Osteocyte (in vitro differentiated cells): ENCODE measurements around the gene RFWD3. TPM values are rescaled to one million over a fixed set of nuclear protein-coding genes. Genes with fewer than 3 reads are reported as not detected.

Experiments used
- DNase-seq: peaks from one replicate; pipeline ENCODE4 v3.0.0; 2021; ENCODE audit warnings: mixed read lengths; ENCODE audit not compliant: unreplicated experiment; ENCODE audit errors: extremely low spot score
- H3K27ac Mint-ChIP-seq: one replicate; pipeline ENCODE4 v1.8.0; 2021; ENCODE audit warnings: mild to moderate bottlenecking, mixed read lengths; ENCODE audit not compliant: unreplicated experiment
- H3K27me3 Mint-ChIP-seq: one replicate; pipeline ENCODE4 v1.8.0; 2021; ENCODE audit warnings: mixed read lengths; ENCODE audit not compliant: unreplicated experiment
- H3K36me3 Mint-ChIP-seq: one replicate; pipeline ENCODE4 v1.8.0; 2021; ENCODE audit warnings: mixed read lengths; ENCODE audit not compliant: unreplicated experiment
- H3K4me1 Mint-ChIP-seq: one replicate; pipeline ENCODE4 v1.8.0; 2021; ENCODE audit warnings: mixed read lengths; ENCODE audit not compliant: unreplicated experiment
- H3K4me3 Mint-ChIP-seq: one replicate; pipeline ENCODE4 v1.8.0; 2021; ENCODE audit warnings: mild to moderate bottlenecking, moderate library complexity, mixed read lengths; ENCODE audit not compliant: unreplicated experiment
- H3K9me3 Mint-ChIP-seq: one replicate; pipeline ENCODE4 v1.8.0; 2021; ENCODE audit warnings: mixed read lengths; ENCODE audit not compliant: unreplicated experiment
- total RNA-seq: library from RNA; stranded (reverse); gene quantifications from 2 replicates; pipeline ENCODE4 v1.2.1, GENCODE V29; 2021
- TF ChIP-seq, protein P1 (sequence below): fragments of 200-600 bp; sonication (generic); IDR thresholded peaks from 2 replicates; pipeline ENCODE4 v1.5.0; 2021; ENCODE audit warnings: antibody characterized with exemption, mild to moderate bottlenecking, moderate library complexity

The RFWD3 gene
- total RNA-seq, 1 donor from 2014 or later = 30.7 TPM

DNA sequence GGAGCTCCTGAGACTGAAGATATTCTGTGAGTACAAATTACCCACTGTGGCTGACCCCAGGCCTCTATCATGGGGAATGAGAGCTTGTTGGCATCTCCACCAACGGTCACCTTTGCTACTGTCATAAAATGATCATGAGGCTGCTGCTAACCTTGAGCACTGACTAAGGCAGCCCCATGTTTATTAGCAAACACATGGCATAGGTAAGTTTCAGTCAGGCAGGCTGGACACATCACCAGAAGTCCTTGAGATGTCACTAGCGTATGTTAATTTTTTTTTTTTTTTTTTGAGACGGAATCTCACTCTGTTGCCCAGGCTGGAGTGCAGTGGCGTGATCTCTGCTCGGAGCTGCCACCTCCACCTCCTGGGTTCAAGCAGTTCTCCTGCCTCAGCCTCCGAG lies 58.3 kb downstream of the RFWD3 start:
- H3K36me3 Mint-ChIP-seq = no peaks in the 10 kb centered on the region
- no peaks in the 10 kb centered on the region for H3K9me3 Mint-ChIP-seq
- no peak overlapping the region for H3K4me3 Mint-ChIP-seq
- TF ChIP-seq, protein P1, sequence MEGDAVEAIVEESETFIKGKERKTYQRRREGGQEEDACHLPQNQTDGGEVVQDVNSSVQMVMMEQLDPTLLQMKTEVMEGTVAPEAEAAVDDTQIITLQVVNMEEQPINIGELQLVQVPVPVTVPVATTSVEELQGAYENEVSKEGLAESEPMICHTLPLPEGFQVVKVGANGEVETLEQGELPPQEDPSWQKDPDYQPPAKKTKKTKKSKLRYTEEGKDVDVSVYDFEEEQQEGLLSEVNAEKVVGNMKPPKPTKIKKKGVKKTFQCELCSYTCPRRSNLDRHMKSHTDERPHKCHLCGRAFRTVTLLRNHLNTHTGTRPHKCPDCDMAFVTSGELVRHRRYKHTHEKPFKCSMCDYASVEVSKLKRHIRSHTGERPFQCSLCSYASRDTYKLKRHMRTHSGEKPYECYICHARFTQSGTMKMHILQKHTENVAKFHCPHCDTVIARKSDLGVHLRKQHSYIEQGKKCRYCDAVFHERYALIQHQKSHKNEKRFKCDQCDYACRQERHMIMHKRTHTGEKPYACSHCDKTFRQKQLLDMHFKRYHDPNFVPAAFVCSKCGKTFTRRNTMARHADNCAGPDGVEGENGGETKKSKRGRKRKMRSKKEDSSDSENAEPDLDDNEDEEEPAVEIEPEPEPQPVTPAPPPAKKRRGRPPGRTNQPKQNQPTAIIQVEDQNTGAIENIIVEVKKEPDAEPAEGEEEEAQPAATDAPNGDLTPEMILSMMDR = no peak
- H3K27ac Mint-ChIP-seq = peak overlapping the region; percentile 96
- H3K27me3 Mint-ChIP-seq = no peaks in the 10 kb centered on the region
- DNase-seq = no peak
- H3K4me1 Mint-ChIP-seq = peaks cover 45% of the 10 kb centered on the region

DNA sequence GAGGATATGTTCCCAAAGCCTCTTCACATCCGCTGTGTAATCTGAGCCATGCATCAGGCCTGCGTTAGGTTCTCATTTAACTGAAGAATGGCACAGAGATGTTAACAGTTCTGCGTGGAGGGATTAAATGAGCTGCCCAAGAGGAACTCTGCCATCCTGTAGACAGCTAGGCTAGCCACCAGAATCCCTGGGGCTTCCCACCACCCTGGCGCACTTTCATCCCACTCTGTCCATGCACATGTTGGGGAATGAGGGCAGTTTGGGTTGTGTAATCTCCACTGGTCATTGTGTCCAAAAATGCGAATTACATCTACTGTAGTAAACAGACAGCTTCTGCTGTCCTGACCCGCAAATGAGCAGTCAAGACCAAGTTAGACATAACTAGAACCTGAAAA lies 58.7 kb downstream of the RFWD3 start:
- no peaks in the 10 kb centered on the region for H3K36me3 Mint-ChIP-seq
- peak overlapping the region; percentile 95 for H3K4me3 Mint-ChIP-seq
- H3K9me3 Mint-ChIP-seq = no peaks in the 10 kb centered on the region
- TF ChIP-seq, protein P1 = no peak
- H3K4me1 Mint-ChIP-seq = peaks cover 46% of the 10 kb centered on the region
- no peaks in the 10 kb centered on the region for H3K27me3 Mint-ChIP-seq
- H3K27ac Mint-ChIP-seq = peak overlapping the region; percentile 96
- DNase-seq = no peak

DNA sequence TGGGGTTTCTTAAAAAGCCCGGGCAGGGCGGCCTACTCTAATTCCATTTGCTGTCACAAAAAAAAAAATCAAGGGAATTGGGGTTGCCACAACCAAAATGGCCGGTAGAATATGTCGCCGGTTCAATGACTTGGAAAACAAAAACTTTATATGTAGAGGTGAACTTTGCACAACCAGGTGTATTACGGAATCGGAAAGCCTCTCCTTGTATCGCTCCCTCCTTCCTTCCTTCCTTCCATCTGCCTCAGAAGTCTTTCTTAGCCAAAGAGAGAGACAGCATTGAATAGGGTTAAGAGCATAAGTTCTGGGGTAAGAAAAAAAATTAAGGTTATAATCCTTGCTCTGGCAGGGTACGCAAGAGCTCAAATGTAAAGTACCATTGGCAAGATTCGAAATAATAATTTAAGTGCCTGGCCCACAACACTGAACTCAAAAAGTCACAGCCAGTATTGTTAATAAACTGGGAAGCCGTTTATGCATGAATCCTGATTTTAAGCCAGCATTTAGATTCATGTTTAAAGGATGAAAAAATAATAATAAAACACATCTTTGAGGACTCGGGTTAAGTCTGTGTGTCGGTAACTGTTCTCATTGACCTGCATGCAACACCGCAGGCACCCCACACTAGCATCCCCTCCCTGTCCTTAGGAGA lies 59.2 kb downstream of the RFWD3 start:
- Mint-ChIP-seq H3K36me3 (no peaks in the 10 kb centered on the region), H3K27me3 (no peaks in the 10 kb centered on the region), H3K4me3 (peak overlapping the region; percentile 95), H3K4me1 (peaks cover 47% of the 10 kb centered on the region), H3K9me3 (no peaks in the 10 kb centered on the region), H3K27ac (peak overlapping the region; percentile 96)
- DNase-seq = no peak
- TF ChIP-seq, protein P1 = no peak

DNA sequence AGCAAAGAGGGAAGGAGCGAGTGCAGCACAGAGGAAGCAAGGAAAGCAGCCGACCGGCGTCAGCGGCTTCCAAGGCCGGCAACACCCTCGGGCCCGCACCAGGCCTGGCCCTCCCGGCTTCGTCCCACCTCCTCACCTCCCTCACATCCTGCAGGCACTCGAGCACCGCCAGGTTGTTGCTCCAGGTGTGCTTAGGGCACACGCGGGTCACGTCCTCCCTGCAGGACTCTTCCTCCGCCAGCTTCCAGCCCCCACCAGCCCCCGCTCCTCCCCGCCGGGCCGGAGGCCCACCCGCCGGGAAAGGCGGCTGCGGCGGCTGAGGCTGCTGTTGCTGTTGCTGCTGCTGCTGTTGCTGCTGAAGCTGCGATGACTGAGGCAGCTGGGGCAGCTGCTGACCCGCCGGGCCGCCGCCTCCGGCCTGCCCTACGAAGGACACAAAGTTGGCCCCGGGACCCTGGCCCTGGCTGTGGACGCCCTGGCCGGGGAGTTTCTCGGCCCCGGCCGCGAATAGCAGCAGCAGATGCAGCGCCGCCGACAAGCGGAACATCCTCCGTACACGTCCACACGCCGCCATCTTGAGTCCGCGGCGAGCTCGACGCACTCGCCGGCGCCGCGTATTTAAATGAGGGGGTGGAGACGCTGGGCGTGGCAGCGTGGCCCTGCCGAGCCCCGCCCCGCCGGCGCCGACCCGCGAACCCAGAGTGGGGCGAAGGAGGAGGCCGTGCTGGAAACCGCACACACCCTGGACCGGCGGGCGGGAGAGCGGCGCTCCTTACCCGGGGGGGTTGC lies 60.0 kb downstream of the RFWD3 start, which contains the start of gene GLG1:
GLG1 (minus strand) TSS at position 594 of the 789 bp plus-strand sequence; CDS start at position 574, 20 bp downstream.
- Mint-ChIP-seq H3K27ac (peak within 1 kb of the TSS; percentile 96), H3K9me3 (no peaks in the 10 kb centered on the region), H3K27me3 (no peaks in the 10 kb centered on the region), H3K4me1 (peaks cover 43% of the 10 kb centered on the region), H3K36me3 (no peaks in the 10 kb centered on the region), H3K4me3 (peak within 1 kb of the TSS; percentile 95)
- TF ChIP-seq, protein P1 = no peak
- DNase-seq = peak; percentile 95
